Tibial nerve (tissue), 4 donors: ENCODE results near the gene BCAP29. TPM values are rescaled to one million over a fixed set of nuclear protein-coding genes. Genes with fewer than 3 reads are reported as not detected.

Experiments
- DNase-seq, 2 donors: peaks; one replicate each; pipeline ENCODE4 v3.0.0-alpha.2; 2019; ENCODE audit warnings: low spot score in 2 of 2
- H3K27ac ChIP-seq, 4 donors: fragments of 200-600 bp; sonication (generic) in 3 of 4; one replicate each; pipeline ENCODE4 v1.5.1; 2017 to 2019; ENCODE audit warnings: mild to moderate bottlenecking in 1 of 4
- H3K27me3 ChIP-seq, 2 donors: fragments of 200-600 bp; sonication (generic) in 1 of 2; one replicate each; pipeline versions ENCODE4 v1.5.1 to v1.6.0; 2017 to 2019
- H3K36me3 ChIP-seq, 3 donors: fragments of 200-600 bp; sonication (generic); one replicate each; pipeline ENCODE4 v1.5.1; 2018 to 2019
- H3K4me1 ChIP-seq, 4 donors: fragments of 200-600 bp; sonication (generic) in 3 of 4; one replicate each; pipeline ENCODE4 v1.5.1; 2017 to 2019
- H3K4me3 ChIP-seq, 4 donors: fragments of 200-600 bp; sonication (generic) in 3 of 4; one replicate each; pipeline ENCODE4 v1.5.1; 2017 to 2019; ENCODE audit warnings: mild to moderate bottlenecking in 1 of 4, moderate library complexity in 1 of 4
- H3K9me3 ChIP-seq, 4 donors: fragments of 200-600 bp; sonication (generic) in 3 of 4; one replicate each; pipeline ENCODE4 v1.5.1; 2017 to 2019
- CTCF ChIP-seq, 5 experiments: fragments of 200-600 bp in 3 of 5; fragments of 450-650 bp in 2 of 5; sonication (generic) in 3 of 5; IDR thresholded peaks; one replicate each; pipeline ENCODE4 v1.5.1; 2016 to 2019; ENCODE audit warnings: antibody characterized with exemption in 5 of 5, mild to moderate bottlenecking in 3 of 5, moderate library complexity in 2 of 5
- EP300 ChIP-seq, 2 donors: sonication (generic); formaldehyde crosslinking; IDR thresholded peaks; one replicate each; pipeline ENCODE4 v1.6.1; 2017; ENCODE audit warnings: antibody characterized with exemption in 2 of 2, mild to moderate bottlenecking in 1 of 2
- POLR2A ChIP-seq, 2 donors: fragments of 450-650 bp; IDR thresholded peaks; one replicate each; pipeline ENCODE4 v1.6.1; 2017; ENCODE audit warnings: antibody characterized with exemption in 2 of 2, mild to moderate bottlenecking in 2 of 2, moderate library complexity in 2 of 2
- WGBS, 2 donors: methylation state at CpG; one replicate each; pipeline ENCODE4 v1.1.5; 2018; 5-methylcytosine and 5-hydroxymethylcytosine counted together
- total RNA-seq, 4 donors: library from RNA; depleted of rRNA; stranded (reverse); fragments of >200 nt; gene quantifications; one replicate each; pipeline ENCODE4 v1.1.0, GENCODE V29; 2016

Gene BCAP29
- total RNA-seq, 4 donors from 2014 or later, result 48.9 to 235 (median 121) TPM

GRCh38 chr7:107563081-107563774, 16.8 kb upstream of the BCAP29 start:
- no peak for TF ChIP-seq CTCF (IDR thresholded peaks at IDR 0.05)
- no peak for TF ChIP-seq POLR2A (IDR thresholded peaks at IDR 0.05)
- TF ChIP-seq EP300 (IDR thresholded peaks at IDR 0.05), result no peak
- peak in 1 of 2 donors; percentile 33 for DNase-seq
- peaks cover 0 to 57% (median 11%) of the 10 kb centered on the region in 4 donors for H3K4me1 ChIP-seq
- H3K9me3 ChIP-seq, result no peaks in the 10 kb centered on the region
- no peaks in the 10 kb centered on the region for H3K36me3 ChIP-seq
- peak overlapping the region; percentile 82 to 98 (median 96) for H3K27ac ChIP-seq
- 3% methylated on average over 20 to 21 of the region's 21 CpGs for WGBS, 2 donors
- no peaks in the 10 kb centered on the region for H3K27me3 ChIP-seq
- H3K4me3 ChIP-seq, result peak overlapping the region; percentile 65 to 98 (median 82)

- 0 to 1% methylated on average over 21 to 33 of the region's 55 CpGs for WGBS, 2 donors
- no peaks in the 10 kb centered on the region for H3K27me3 ChIP-seq
- H3K4me1 ChIP-seq, result peaks cover 0 to 57% (median 11%) of the 10 kb centered on the region in 4 donors
Observed at GRCh38 chr7:107563775-107564552, 16.1 kb upstream of the BCAP29 start, which contains the start of the genes COG5 and DUS4L. TSS of gene COG5 (minus strand) at chr7:107563920. CDS start at chr7:107563896, 24 bp downstream. TSS of gene DUS4L (plus strand) at chr7:107563971. CDS start at chr7:107567071, 3,100 bp downstream.

GRCh38 chr7:107564553-107565298, 15.3 kb upstream of the BCAP29 start:
- Histone ChIP-seq H3K4me1 (peaks cover 0 to 50% (median 11%) of the 10 kb centered on the region in 4 donors), H3K27ac (peak overlapping the region; percentile 82 to 98 (median 96)), H3K36me3 (peaks cover 0 to under 1% (median 0%) of the 10 kb centered on the region in 3 donors), H3K27me3 (no peaks in the 10 kb centered on the region), H3K4me3 (peak overlapping the region; percentile 65 to 98 (median 82)), H3K9me3 (no peaks in the 10 kb centered on the region)
- WGBS, 2 donors, result 39 to 41% methylated on average over 9 of the region's 9 CpGs
- TF ChIP-seq POLR2A (IDR thresholded peaks at IDR 0.05) (no peak), EP300 (IDR thresholded peaks at IDR 0.05) (no peak), CTCF (IDR thresholded peaks at IDR 0.05) (no peak)
- DNase-seq, result no peak

More at GRCh38 chr7:107563775-107564552, 16.1 kb upstream of the BCAP29 start, which contains the start of the genes COG5 and DUS4L:
- Histone ChIP-seq H3K9me3 (no peaks in the 10 kb centered on the region), H3K27ac (peak within 1 kb of the TSS; percentile 82 to 98 (median 96)), H3K36me3 (no peaks in the 10 kb centered on the region), H3K4me3 (peak within 1 kb of the TSS; percentile 65 to 98 (median 82))
- no peak for TF ChIP-seq CTCF (IDR thresholded peaks at IDR 0.05)
- peak; percentile 76 to 94 for TF ChIP-seq EP300 (IDR thresholded peaks at IDR 0.05)
- peak; percentile 59 to 62 for TF ChIP-seq POLR2A (IDR thresholded peaks at IDR 0.05)
- peak; percentile 74 to 80 for DNase-seq

- Histone ChIP-seq H3K27ac (no peak overlapping the region), H3K9me3 (no peaks in the 10 kb centered on the region), H3K4me1 (peaks cover 0 to 5% (median 0%) of the 10 kb centered on the region in 4 donors), H3K27me3 (no peaks in the 10 kb centered on the region), H3K36me3 (peaks cover 0 to 25% (median 0%) of the 10 kb centered on the region in 3 donors), H3K4me3 (no peak overlapping the region)
- 100% methylated on average over 2 of the region's 2 CpGs for WGBS, 2 donors
- DNase-seq, result no peak
- TF ChIP-seq EP300 (IDR thresholded peaks at IDR 0.05) (no peak), POLR2A (IDR thresholded peaks at IDR 0.05) (no peak), CTCF (IDR thresholded peaks at IDR 0.05) (no peak)
Observed at GRCh38 chr7:107570298-107570697, 9.7 kb upstream of the BCAP29 start.
